ENCODE data around the gene CIP2A. TPM values are rescaled to one million over a fixed set of nuclear protein-coding genes. Genes with fewer than 3 reads are reported as not detected.

Gene CIP2A
- total and polyA plus RNA-seq, 2 of the 4 experiments (the other 2 are of a cell fraction) = 8.5 to 27.8 TPM

DNA sequence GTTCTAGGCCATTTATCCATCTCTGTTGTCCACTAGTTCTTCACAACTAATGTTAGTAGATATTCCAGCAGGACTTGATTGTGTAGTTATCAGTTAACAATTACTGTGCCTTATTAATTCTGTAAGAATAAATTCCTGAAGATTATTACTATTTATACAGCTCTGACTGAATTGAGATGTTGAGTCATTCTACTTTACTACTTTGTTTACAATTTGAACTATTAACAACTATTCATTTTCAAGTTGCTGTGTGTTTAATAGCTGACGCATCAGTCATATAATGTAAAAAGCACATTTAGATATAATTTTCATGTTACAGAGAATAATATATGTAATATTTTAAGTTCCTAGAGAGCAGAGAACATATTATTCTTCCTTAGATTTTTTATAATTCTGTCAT is 21.4 kb upstream of the CIP2A start:
- Histone ChIP-seq H2AK5ac (ENCODE audit: low read depth, low read length) (no peak overlapping the region), H3K4me2 (ENCODE audit: low read depth, low read length) (no peak overlapping the region), H2AFZ (replicated peaks; ENCODE audit: low read length, poor library complexity) (no peak overlapping the region), H3K14ac (replicated peaks; ENCODE audit: low read depth, low read length) (no peak overlapping the region), H4K20me1 (ENCODE audit: insufficient read depth, low read length) (no peaks in the 10 kb centered on the region), H3K36me3 (ENCODE audit: control insufficient read depth, insufficient read depth, low read length) (no peaks in the 10 kb centered on the region), H3K4me1 (ENCODE audit: control insufficient read depth, insufficient read depth, low read length) (no peaks in the 10 kb centered on the region), H2BK15ac (ENCODE audit: low read depth, low read length) (no peak overlapping the region), H3K4me3 (ENCODE audit: insufficient read depth, low read depth, low read length) (no peak overlapping the region), H2BK5ac (ENCODE audit: low read depth, low read length, poor library complexity, severe bottlenecking) (no peak overlapping the region), H3K9me1 (ENCODE audit: insufficient read depth, low read length) (no peaks in the 10 kb centered on the region), H2AK9ac (replicated peaks; ENCODE audit: low read depth, low read length, poor library complexity) (no peak overlapping the region), H3K79me1 (ENCODE audit: low read depth in 1 of 2, low read length in 2 of 2) (no peaks in the 10 kb centered on the region), H3K27me3 (ENCODE audit: control insufficient read depth, insufficient read depth, low read length) (no peaks in the 10 kb centered on the region), H3K4ac (ENCODE audit: low read depth, low read length) (no peak overlapping the region), H4K8ac (ENCODE audit: low read depth in 2 of 2, low read length in 2 of 2) (no peak overlapping the region), H4K5ac (ENCODE audit: low read depth, low read length) (no peak overlapping the region), H3K27ac (ENCODE audit: insufficient read depth, low read length) (no peak overlapping the region), H3K9me3 (ENCODE audit: control insufficient read depth, insufficient read depth, low read length) (no peaks in the 10 kb centered on the region), H2BK20ac (ENCODE audit: low read depth, low read length) (no peak overlapping the region), H4K91ac (ENCODE audit: insufficient read depth, low read depth, low read length) (no peak overlapping the region), H3K23ac (ENCODE audit: low read depth, low read length) (no peak overlapping the region), H3K18ac (ENCODE audit: low read depth, low read length) (no peak overlapping the region), H3K56ac (ENCODE audit: extremely low read depth, insufficient read depth, low read length) (no peak overlapping the region), H2BK120ac (ENCODE audit: low read depth, low read length) (no peak overlapping the region), H3K9ac (ENCODE audit: low read depth, low read length) (no peak overlapping the region)
- WGBS, 2 experiments (ENCODE audit: extremely low coverage in 2 of 2, insufficient read length in 1 of 2) = no CpG with 5 or more reads among the region's 1 CpG
- intact Hi-C loops (cut with micrococcal nuclease) (no loop called here), dilution Hi-C loops (cut with HindIII; ENCODE audit: low sequenced_read_pairs, unreplicated experiment) (no loop called here), in situ Hi-C loops (cut with MboI; ENCODE audit: low sequenced_read_pairs) (no loop called here)
- ChIA-PET POLR2A (ENCODE audit: unreplicated experiment) (no interaction called here), CTCF (interaction anchor here (0.7 kb wide), 1 partner anchor 8 kb away, joined by 3 read pairs; no protein-coding TSS in a partner anchor)
- no TSS peak for BruUV-seq (replicated peaks)
- ATAC-seq (ENCODE audit: low read depth) (peak; percentile 49; the same call in 1 of the 2 replicates), DNase-seq (no peak)
- no peak for TF ChIP-seq POLR2A (IDR thresholded peaks at IDR 0.05; ENCODE audit: low read depth, low read length)
- no peak for TF ChIP-seq MAZ (IDR thresholded peaks at IDR 0.05; ENCODE audit: borderline replicate concordance, low read depth, low read length)
- no peak for TF ChIP-seq SMC3 (IDR thresholded peaks at IDR 0.05; ENCODE audit: low read depth, low read length)
- TF ChIP-seq, protein P1, sequence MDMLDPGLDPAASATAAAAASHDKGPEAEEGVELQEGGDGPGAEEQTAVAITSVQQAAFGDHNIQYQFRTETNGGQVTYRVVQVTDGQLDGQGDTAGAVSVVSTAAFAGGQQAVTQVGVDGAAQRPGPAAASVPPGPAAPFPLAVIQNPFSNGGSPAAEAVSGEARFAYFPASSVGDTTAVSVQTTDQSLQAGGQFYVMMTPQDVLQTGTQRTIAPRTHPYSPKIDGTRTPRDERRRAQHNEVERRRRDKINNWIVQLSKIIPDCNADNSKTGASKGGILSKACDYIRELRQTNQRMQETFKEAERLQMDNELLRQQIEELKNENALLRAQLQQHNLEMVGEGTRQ (IDR thresholded peaks at IDR 0.05; ENCODE audit: low read depth, low read length) = no peak
- TF ChIP-seq MAFK (IDR thresholded peaks at IDR 0.05; ENCODE audit: low read depth, low read length) = no peak
- no peak for TF ChIP-seq RFX5 (IDR thresholded peaks at IDR 0.05; ENCODE audit: low read depth, low read length)
- no peak for TF ChIP-seq MXI1 (IDR thresholded peaks at IDR 0.05; ENCODE audit: borderline replicate concordance, low read depth, low read length)
- TF ChIP-seq RAD21 (IDR thresholded peaks at IDR 0.05; ENCODE audit: low read length) = no peak
- no peak for TF ChIP-seq CEBPB (IDR thresholded peaks at IDR 0.05; ENCODE audit: low read depth, low read length)
- TF ChIP-seq, protein P2, sequence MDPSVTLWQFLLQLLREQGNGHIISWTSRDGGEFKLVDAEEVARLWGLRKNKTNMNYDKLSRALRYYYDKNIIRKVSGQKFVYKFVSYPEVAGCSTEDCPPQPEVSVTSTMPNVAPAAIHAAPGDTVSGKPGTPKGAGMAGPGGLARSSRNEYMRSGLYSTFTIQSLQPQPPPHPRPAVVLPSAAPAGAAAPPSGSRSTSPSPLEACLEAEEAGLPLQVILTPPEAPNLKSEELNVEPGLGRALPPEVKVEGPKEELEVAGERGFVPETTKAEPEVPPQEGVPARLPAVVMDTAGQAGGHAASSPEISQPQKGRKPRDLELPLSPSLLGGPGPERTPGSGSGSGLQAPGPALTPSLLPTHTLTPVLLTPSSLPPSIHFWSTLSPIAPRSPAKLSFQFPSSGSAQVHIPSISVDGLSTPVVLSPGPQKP (IDR thresholded peaks at IDR 0.05; ENCODE audit: borderline replicate concordance, low read depth, low read length) = no peak
